Vagina (tissue), 2 donors: Measurements from ENCODE around the gene ADARB2. TPM values are rescaled to one million over a fixed set of nuclear protein-coding genes. Genes with fewer than 3 reads are reported as not detected.

Experiments
- DNase-seq, 2 donors: peaks; one replicate each; pipeline ENCODE4 v3.0.0-alpha.2; 2017; ENCODE audit errors: extremely low spot score in 2 of 2
- H3K27ac ChIP-seq: fragments of 200-600 bp; sonication (generic); one replicate; pipeline ENCODE4 v1.5.1; 2019
- H3K27me3 ChIP-seq: fragments of 200-600 bp; sonication (generic); one replicate; pipeline ENCODE4 v1.5.1; 2019
- H3K36me3 ChIP-seq, 2 donors: fragments of 200-600 bp; sonication (generic); one replicate each; pipeline ENCODE4 v1.5.1; 2017 to 2019
- H3K4me1 ChIP-seq: fragments of 200-600 bp; sonication (generic); one replicate; pipeline ENCODE4 v1.5.1; 2019
- H3K4me3 ChIP-seq, 2 donors: fragments of 200-600 bp; sonication (generic); 1 replicate in 1 of 2; 2 replicates in 1 of 2; pipeline ENCODE4 v1.5.1; 2016 to 2019
- H3K9me3 ChIP-seq: fragments of 200-600 bp; sonication (generic); one replicate; pipeline ENCODE4 v1.5.1; 2019
- CTCF ChIP-seq, 3 experiments: fragments of 450-650 bp in 2 of 3; fragments of 200-600 bp in 1 of 3; sonication (generic) in 1 of 3; IDR thresholded peaks; one replicate each; pipeline ENCODE4 v1.5.1; 2017 to 2019; ENCODE audit warnings: antibody characterized with exemption in 3 of 3, mild to moderate bottlenecking in 2 of 3, moderate library complexity in 2 of 3
- POLR2A ChIP-seq, 2 donors: fragments of 450-650 bp; IDR thresholded peaks; one replicate each; pipeline ENCODE4 v1.6.1; 2017; ENCODE audit warnings: antibody characterized with exemption in 2 of 2, mild to moderate bottlenecking in 2 of 2, moderate library complexity in 2 of 2
- POLR2AphosphoS5 ChIP-seq, 2 donors: sonication (generic); formaldehyde crosslinking; IDR thresholded peaks; one replicate each; pipeline ENCODE4 v1.9.0; 2017; ENCODE audit warnings: antibody characterized with exemption in 2 of 2, mild to moderate bottlenecking in 2 of 2, low read depth in 1 of 2; ENCODE audit not compliant: insufficient read depth in 1 of 2
- intact Hi-C: fragments of 100-400 bp; cut with DNase I; formaldehyde crosslinking; loops from one replicate; pipeline ENCODE4 v1.15.1; 2023
- total RNA-seq: library from RNA; depleted of rRNA; stranded (reverse); fragments of >200 nt; gene quantifications from one replicate; pipeline ENCODE4 v1.2.3, GENCODE V29; 2016

The ADARB2 gene
- total RNA-seq, 1 donor from 2014 or later = 3.4 TPM

GRCh38 chr10:1664333-1664964, 72.9 kb downstream of the ADARB2 start:
- H3K27ac ChIP-seq = no peak overlapping the region
- H3K4me1 ChIP-seq = no peaks in the 10 kb centered on the region
- no peaks in the 10 kb centered on the region for H3K9me3 ChIP-seq
- TF ChIP-seq POLR2AphosphoS5 (IDR thresholded peaks at IDR 0.05; ENCODE audit: insufficient read depth in 1 of 2, low read depth in 1 of 2) (no peak), CTCF (IDR thresholded peaks at IDR 0.05) (no peak)
- no peak for DNase-seq
- no peak overlapping the region for H3K4me3 ChIP-seq
- intact Hi-C loops = no loop called here
- no peaks in the 10 kb centered on the region for H3K36me3 ChIP-seq
- H3K27me3 ChIP-seq = no peaks in the 10 kb centered on the region

GRCh38 chr10:1663226-1663625, 74.1 kb downstream of the ADARB2 start:
- TF ChIP-seq CTCF (IDR thresholded peaks at IDR 0.05) = no peak
- no peak for TF ChIP-seq POLR2AphosphoS5 (IDR thresholded peaks at IDR 0.05; ENCODE audit: insufficient read depth in 1 of 2, low read depth in 1 of 2)
- no peak for TF ChIP-seq POLR2A (IDR thresholded peaks at IDR 0.05)
- Histone ChIP-seq H3K27ac (no peak overlapping the region), H3K9me3 (no peaks in the 10 kb centered on the region), H3K4me1 (no peaks in the 10 kb centered on the region), H3K36me3 (no peaks in the 10 kb centered on the region), H3K27me3 (no peaks in the 10 kb centered on the region), H3K4me3 (no peak overlapping the region)
- intact Hi-C loops = no loop called here
- DNase-seq = no peak

- no peak overlapping the region for H3K27ac ChIP-seq
- H3K9me3 ChIP-seq = no peaks in the 10 kb centered on the region
- TF ChIP-seq CTCF (IDR thresholded peaks at IDR 0.05) = no peak
- no peak for TF ChIP-seq POLR2AphosphoS5 (IDR thresholded peaks at IDR 0.05; ENCODE audit: insufficient read depth in 1 of 2, low read depth in 1 of 2)
- no peak for TF ChIP-seq POLR2A (IDR thresholded peaks at IDR 0.05)
- no peaks in the 10 kb centered on the region for H3K27me3 ChIP-seq
- no peak for DNase-seq
- no peaks in the 10 kb centered on the region for H3K4me1 ChIP-seq
- H3K36me3 ChIP-seq = no peaks in the 10 kb centered on the region
- H3K4me3 ChIP-seq = no peak overlapping the region
- intact Hi-C loops = no loop called here
Observed at GRCh38 chr10:1662438-1663025, 74.8 kb downstream of the ADARB2 start.

GRCh38 chr10:1661859-1662437, 75.4 kb downstream of the ADARB2 start:
- intact Hi-C loops = no loop called here
- H3K27ac ChIP-seq = no peak overlapping the region
- no peaks in the 10 kb centered on the region for H3K27me3 ChIP-seq
- no peaks in the 10 kb centered on the region for H3K36me3 ChIP-seq
- H3K9me3 ChIP-seq = no peaks in the 10 kb centered on the region
- no peaks in the 10 kb centered on the region for H3K4me1 ChIP-seq
- TF ChIP-seq POLR2A (IDR thresholded peaks at IDR 0.05) = no peak
- no peak for TF ChIP-seq CTCF (IDR thresholded peaks at IDR 0.05)
- no peak for TF ChIP-seq POLR2AphosphoS5 (IDR thresholded peaks at IDR 0.05; ENCODE audit: insufficient read depth in 1 of 2, low read depth in 1 of 2)
- H3K4me3 ChIP-seq = no peak overlapping the region
- DNase-seq = no peak

GRCh38 chr10:1661416-1661815, 75.9 kb downstream of the ADARB2 start:
- no peak overlapping the region for H3K4me3 ChIP-seq
- H3K36me3 ChIP-seq = no peaks in the 10 kb centered on the region
- H3K27ac ChIP-seq = no peak overlapping the region
- intact Hi-C loops = no loop called here
- no peaks in the 10 kb centered on the region for H3K4me1 ChIP-seq
- TF ChIP-seq POLR2AphosphoS5 (IDR thresholded peaks at IDR 0.05; ENCODE audit: insufficient read depth in 1 of 2, low read depth in 1 of 2) (no peak), POLR2A (IDR thresholded peaks at IDR 0.05) (no peak), CTCF (IDR thresholded peaks at IDR 0.05) (no peak)
- H3K9me3 ChIP-seq = no peaks in the 10 kb centered on the region
- no peaks in the 10 kb centered on the region for H3K27me3 ChIP-seq
- DNase-seq = no peak
